H9 (cell line): ENCODE measurements around the gene ANKRD50. TPM values are rescaled to one million over a fixed set of nuclear protein-coding genes. Genes with fewer than 3 reads are reported as not detected.

Experiments used
- DNase-seq: peaks from one replicate; pipeline ENCODE4 v3.0.0-alpha.2; 2017
- H2AFZ ChIP-seq: one replicate; pipeline ENCODE4 v1.6.1; 2013; ENCODE audit warnings: mild to moderate bottlenecking, low read length, control low read depth, moderate library complexity
- H2AK5ac ChIP-seq: 2 replicates; pipeline ENCODE4 v1.6.1; 2013; ENCODE audit warnings: low read length, control low read depth, mixed read lengths; ENCODE audit not compliant: insufficient read length
- H2BK120ac ChIP-seq: one replicate; pipeline ENCODE4 v1.6.1; 2013; ENCODE audit warnings: low read depth, mild to moderate bottlenecking, low read length, control low read depth, inconsistent platforms; ENCODE audit not compliant: poor library complexity, severe bottlenecking
- H2BK12ac ChIP-seq: 2 replicates; pipeline ENCODE4 v1.6.1; 2013; ENCODE audit warnings: low read length, control low read depth, mixed read lengths, low read depth; ENCODE audit not compliant: insufficient read length
- H2BK15ac ChIP-seq: 2 replicates; pipeline ENCODE4 v1.6.1; 2013; ENCODE audit warnings: low read depth, low read length, control low read depth
- H2BK20ac ChIP-seq: one replicate; pipeline ENCODE4 v1.6.1; 2013; ENCODE audit warnings: low read depth, mild to moderate bottlenecking, low read length, control low read depth, inconsistent platforms; ENCODE audit not compliant: poor library complexity, severe bottlenecking
- H2BK5ac ChIP-seq: 2 replicates; pipeline ENCODE4 v1.6.1; 2013; ENCODE audit warnings: low read length, control low read depth, mixed read lengths; ENCODE audit not compliant: insufficient read length
- H3K14ac ChIP-seq: 2 replicates; pipeline ENCODE4 v1.6.1; 2013; ENCODE audit warnings: low read length, control low read depth; ENCODE audit not compliant: insufficient read depth
- H3K18ac ChIP-seq: 2 replicates; pipeline ENCODE4 v1.6.1; 2013; ENCODE audit warnings: low read depth, mild to moderate bottlenecking, mixed read lengths, low read length, control low read depth; ENCODE audit not compliant: insufficient read length
- H3K23ac ChIP-seq: 2 replicates; pipeline ENCODE4 v1.6.1; 2013; ENCODE audit warnings: low read length, control low read depth, mixed read lengths, low read depth; ENCODE audit not compliant: insufficient read length
- H3K23me2 ChIP-seq: 2 replicates; pipeline ENCODE4 v1.6.1; 2013; ENCODE audit warnings: low read depth, mild to moderate bottlenecking, mixed read lengths, low read length, control low read depth; ENCODE audit not compliant: insufficient read length, poor library complexity, severe bottlenecking
- H3K27ac ChIP-seq: 2 replicates; pipeline ENCODE4 v1.5.1; 2013; ENCODE audit warnings: low read length, control low read depth, mixed read lengths, low read depth; ENCODE audit not compliant: insufficient read length
- H3K27me3 ChIP-seq: 2 replicates; pipeline ENCODE4 v1.6.1; 2013; ENCODE audit warnings: low read length, control low read depth, inconsistent platforms; ENCODE audit not compliant: insufficient read depth
- H3K4ac ChIP-seq: 2 replicates; pipeline ENCODE4 v1.6.1; 2013; ENCODE audit warnings: low read depth, mild to moderate bottlenecking, control low read depth, inconsistent platforms, low read length, moderate library complexity
- H3K4me1 ChIP-seq: 2 replicates; pipeline ENCODE4 v1.6.1; 2013; ENCODE audit warnings: low read length, control low read depth, inconsistent platforms; ENCODE audit not compliant: insufficient read depth
- H3K4me2 ChIP-seq: 2 replicates; pipeline ENCODE4 v1.6.1; 2013; ENCODE audit warnings: low read length, control low read depth, mixed read lengths; ENCODE audit not compliant: insufficient read length, insufficient read depth
- H3K56ac ChIP-seq: 2 replicates; pipeline ENCODE4 v1.6.1; 2013; ENCODE audit warnings: low read depth, mild to moderate bottlenecking, mixed read lengths, low read length, control low read depth; ENCODE audit not compliant: insufficient read length
- H3K79me1 ChIP-seq: 2 replicates; pipeline ENCODE4 v1.6.1; 2013; ENCODE audit warnings: low read depth, mild to moderate bottlenecking, moderate library complexity, low read length, control low read depth, inconsistent platforms; ENCODE audit not compliant: insufficient read depth, poor library complexity, severe bottlenecking
- H3K79me2 ChIP-seq: 2 replicates; pipeline ENCODE4 v1.6.1; 2013; ENCODE audit warnings: low read length, control low read depth, inconsistent platforms; ENCODE audit not compliant: insufficient read depth
- H3K9ac ChIP-seq: 2 replicates; pipeline ENCODE4 v1.6.1; 2013; ENCODE audit warnings: low read length, control low read depth, mixed read lengths; ENCODE audit not compliant: insufficient read length; ENCODE audit errors: extremely low read depth
- H3K9me3 ChIP-seq: one replicate; pipeline ENCODE4 v1.6.1; 2013; ENCODE audit warnings: low read depth, low read length, inconsistent platforms; ENCODE audit not compliant: control insufficient read depth
- H3T11ph ChIP-seq: one replicate; pipeline ENCODE4 v1.6.1; 2013; ENCODE audit warnings: mild to moderate bottlenecking, low read length, control low read depth, inconsistent platforms
- H4K20me1 ChIP-seq: one replicate; pipeline ENCODE4 v1.6.1; 2013; ENCODE audit not compliant: control insufficient read depth, insufficient read length, insufficient read depth
- H4K5ac ChIP-seq: 2 replicates; pipeline ENCODE4 v1.6.1; 2013; ENCODE audit warnings: low read depth, mild to moderate bottlenecking, mixed read lengths, low read length, control low read depth; ENCODE audit not compliant: insufficient read length
- H4K8ac ChIP-seq: replicated peaks from 2 replicates; pipeline ENCODE4 v1.6.1; 2013; ENCODE audit warnings: low read length, control low read depth, mixed read lengths, low read depth; ENCODE audit not compliant: insufficient read length
- H4K91ac ChIP-seq: 2 replicates; pipeline ENCODE4 v1.6.1; 2013; ENCODE audit warnings: low read depth, mild to moderate bottlenecking, moderate library complexity, mixed read lengths, low read length, control low read depth; ENCODE audit not compliant: insufficient read length
- H3K27ac Mint-ChIP-seq, 3 experiments: 2 replicates in 2 of 3; 3 replicates in 1 of 3; pipeline ENCODE4 v1.8.0; 2020 to 2021; ENCODE audit warnings: mixed read lengths in 3 of 3, mild to moderate bottlenecking in 1 of 3, moderate library complexity in 1 of 3
- H3K27me3 Mint-ChIP-seq: 2 replicates; pipeline ENCODE4 v1.8.0; 2021; ENCODE audit warnings: low read depth, mild to moderate bottlenecking, moderate library complexity, mixed read lengths
- H3K36me3 Mint-ChIP-seq, 3 experiments: 2 replicates in 2 of 3; 3 replicates in 1 of 3; pipeline ENCODE4 v1.8.0; 2020 to 2021; ENCODE audit warnings: low read depth in 3 of 3, mixed read lengths in 3 of 3; ENCODE audit not compliant: insufficient read depth in 1 of 3
- H3K4me1 Mint-ChIP-seq, 2 experiments: 2 replicates each; pipeline ENCODE4 v1.8.0; 2020; ENCODE audit warnings: mixed read lengths in 2 of 2
- H3K4me3 Mint-ChIP-seq, 2 experiments: 2 replicates in 1 of 2; 3 replicates in 1 of 2; pipeline ENCODE4 v1.8.0; 2020 to 2021; ENCODE audit warnings: mild to moderate bottlenecking in 2 of 2, mixed read lengths in 2 of 2, moderate library complexity in 1 of 2
- H3K9me3 Mint-ChIP-seq, 2 experiments: 2 replicates in 1 of 2; 3 replicates in 1 of 2; pipeline ENCODE4 v1.8.0; 2020; ENCODE audit warnings: mild to moderate bottlenecking in 2 of 2, mixed read lengths in 2 of 2, moderate library complexity in 1 of 2
- WGBS: extraction: QIAGEN DNeasy Blood & Tissue Kit; methylation state at CpG from one replicate; pipeline ENCODE4 v1.1.7; 2013; ENCODE audit warnings: missing lambda C conversion rate, low lambda C conversion rate, mixed read lengths; ENCODE audit not compliant: insufficient read length; ENCODE audit errors: extremely low coverage; 5-methylcytosine and 5-hydroxymethylcytosine counted together
- total RNA-seq: library from RNA; stranded (reverse); gene quantifications from 2 replicates; pipeline ENCODE4 v1.2.1, GENCODE V29; 2021
- TF ChIP-seq, protein P1 (sequence below): fragments of 200-600 bp; sonication (generic); conservative IDR thresholded peaks from 3 replicates; pipeline ENCODE4 v1.8.0; 2021; ENCODE audit warnings: antibody characterized with exemption, mild to moderate bottlenecking

Gene ANKRD50
- total RNA-seq, 1 experiment from 2014 or later: 30.1 TPM

DNA sequence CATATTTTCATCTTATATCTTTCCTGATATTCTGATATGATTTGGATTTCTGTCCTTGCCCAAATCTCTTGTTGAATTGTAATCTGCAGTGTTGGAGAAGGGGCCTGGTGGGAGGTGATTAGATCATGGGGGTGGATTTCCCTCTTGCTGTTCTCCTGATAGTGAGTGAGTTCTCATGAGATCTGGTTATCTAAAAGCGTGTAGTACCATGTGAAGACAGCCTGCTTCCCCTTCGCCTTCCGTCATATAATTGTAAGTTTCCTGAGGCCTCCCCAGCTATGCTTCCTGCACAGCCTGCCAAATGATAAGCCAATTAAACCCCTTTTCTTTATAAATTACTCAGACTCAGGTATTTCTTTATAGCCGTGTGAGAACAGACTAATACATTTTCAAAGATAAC, 77.2 kb downstream of the ANKRD50 start:
- Histone ChIP-seq H2AK5ac (no peak overlapping the region), H4K8ac (no peak overlapping the region)
- TF ChIP-seq, protein P1, sequence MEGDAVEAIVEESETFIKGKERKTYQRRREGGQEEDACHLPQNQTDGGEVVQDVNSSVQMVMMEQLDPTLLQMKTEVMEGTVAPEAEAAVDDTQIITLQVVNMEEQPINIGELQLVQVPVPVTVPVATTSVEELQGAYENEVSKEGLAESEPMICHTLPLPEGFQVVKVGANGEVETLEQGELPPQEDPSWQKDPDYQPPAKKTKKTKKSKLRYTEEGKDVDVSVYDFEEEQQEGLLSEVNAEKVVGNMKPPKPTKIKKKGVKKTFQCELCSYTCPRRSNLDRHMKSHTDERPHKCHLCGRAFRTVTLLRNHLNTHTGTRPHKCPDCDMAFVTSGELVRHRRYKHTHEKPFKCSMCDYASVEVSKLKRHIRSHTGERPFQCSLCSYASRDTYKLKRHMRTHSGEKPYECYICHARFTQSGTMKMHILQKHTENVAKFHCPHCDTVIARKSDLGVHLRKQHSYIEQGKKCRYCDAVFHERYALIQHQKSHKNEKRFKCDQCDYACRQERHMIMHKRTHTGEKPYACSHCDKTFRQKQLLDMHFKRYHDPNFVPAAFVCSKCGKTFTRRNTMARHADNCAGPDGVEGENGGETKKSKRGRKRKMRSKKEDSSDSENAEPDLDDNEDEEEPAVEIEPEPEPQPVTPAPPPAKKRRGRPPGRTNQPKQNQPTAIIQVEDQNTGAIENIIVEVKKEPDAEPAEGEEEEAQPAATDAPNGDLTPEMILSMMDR: no peak

More for the DNA sequence above, 77.2 kb downstream of the ANKRD50 start:
- H3K23ac ChIP-seq: no peak overlapping the region
- H3T11ph ChIP-seq: no peak overlapping the region
- WGBS: no CpG with 5 or more reads among the region's 4 CpGs
- H2BK5ac ChIP-seq: no peak overlapping the region
- H3K18ac ChIP-seq: no peak overlapping the region
- H3K27ac ChIP-seq: no peak overlapping the region
- H3K27me3 ChIP-seq: no peaks in the 10 kb centered on the region
- no peak overlapping the region for H3K14ac ChIP-seq
- H4K20me1 ChIP-seq: no peaks in the 10 kb centered on the region
- no peaks in the 10 kb centered on the region for H3K79me1 ChIP-seq
- Mint-ChIP-seq H3K4me3 (no peak overlapping the region), H3K27ac (peak overlapping the region in 1 of 3 experiments; percentile 57; a peak in 2 of 7 replicates), H3K27me3 (no peaks in the 10 kb centered on the region; the same call in 1 of the 2 replicates), H3K4me1 (peaks cover 37 to 55% of the 10 kb centered on the region in 2 experiments), H3K9me3 (peaks cover 4 to 6% of the 10 kb centered on the region in 2 experiments; a peak in 4 of 5 replicates), H3K36me3 (peaks cover 0 to 9% (median 4%) of the 10 kb centered on the region in 3 experiments; a peak in 5 of 7 replicates)
- no peak overlapping the region for H4K91ac ChIP-seq
- no peak overlapping the region for H2BK12ac ChIP-seq
- no peak overlapping the region for H2AFZ ChIP-seq
- H3K4me2 ChIP-seq: no peak overlapping the region
- H3K9ac ChIP-seq: no peak overlapping the region
- H3K4me1 ChIP-seq: no peaks in the 10 kb centered on the region
- no peaks in the 10 kb centered on the region for H3K23me2 ChIP-seq
- no peak overlapping the region for H4K5ac ChIP-seq
- DNase-seq: no peak
- no peak overlapping the region for H2BK15ac ChIP-seq
- no peak overlapping the region for H2BK120ac ChIP-seq
- H3K56ac ChIP-seq: no peak overlapping the region
- no peaks in the 10 kb centered on the region for H3K9me3 ChIP-seq
- no peak overlapping the region for H2BK20ac ChIP-seq
- H3K79me2 ChIP-seq: no peaks in the 10 kb centered on the region
- no peak overlapping the region for H3K4ac ChIP-seq
